Smooth muscle cell (in vitro differentiated cells): ENCODE data around the gene INCA1. TPM values are rescaled to one million over a fixed set of nuclear protein-coding genes. Genes with fewer than 3 reads are reported as not detected.

Experiments
- DNase-seq: peaks from one replicate; lab custom pipeline; 2025; ENCODE audit not compliant: unreplicated experiment; lab: John Stamatoyannopoulos, UW
- H2AFZ ChIP-seq: fragments of 200-600 bp; sonication (generic); 2 replicates; pipeline ENCODE4 v1.6.0; 2016; ENCODE audit warnings: antibody characterized with exemption, low read depth, mild to moderate bottlenecking
- H3F3A ChIP-seq: fragments of 200-600 bp; sonication (generic); 2 replicates; pipeline ENCODE4 v1.6.0; 2017; ENCODE audit warnings: antibody characterized with exemption, low read depth
- H3K27ac ChIP-seq: fragments of 200-600 bp; sonication (generic); 2 replicates; pipeline ENCODE4 v1.5.1; 2016; ENCODE audit warnings: low read depth, mild to moderate bottlenecking
- H3K27me3 ChIP-seq: fragments of 200-600 bp; sonication (generic); 2 replicates; pipeline ENCODE4 v1.6.1; 2016; ENCODE audit warnings: low read depth, mild to moderate bottlenecking
- H3K36me3 ChIP-seq: fragments of 200-600 bp; sonication (generic); 2 replicates; pipeline ENCODE4 v1.5.1; 2016; ENCODE audit warnings: low read depth
- H3K4me1 ChIP-seq: fragments of 200-600 bp; sonication (generic); 2 replicates; pipeline ENCODE4 v1.5.1; 2016; ENCODE audit warnings: low read depth
- H3K4me2 ChIP-seq: fragments of 200-600 bp; sonication (generic); 2 replicates; pipeline ENCODE4 v1.6.0; 2016; ENCODE audit warnings: mild to moderate bottlenecking
- H3K4me3 ChIP-seq: fragments of 200-600 bp; sonication (generic); 2 replicates; pipeline ENCODE4 v1.5.1; 2016; ENCODE audit warnings: mild to moderate bottlenecking
- H3K79me2 ChIP-seq: fragments of 200-600 bp; sonication (generic); 2 replicates; pipeline ENCODE4 v1.6.0; 2016; ENCODE audit warnings: low read depth, mild to moderate bottlenecking
- H3K9ac ChIP-seq: fragments of 200-600 bp; sonication (generic); 2 replicates; pipeline ENCODE4 v1.6.0; 2016; ENCODE audit warnings: low read depth
- H3K9me3 ChIP-seq: fragments of 200-600 bp; sonication (generic); replicated peaks from 2 replicates; pipeline ENCODE4 v1.5.1; 2016; ENCODE audit warnings: low read depth
- H4K20me1 ChIP-seq: fragments of 200-600 bp; sonication (generic); 2 replicates; pipeline ENCODE4 v1.6.0; 2016; ENCODE audit warnings: low read depth
- WGBS: methylation state at CpG from one replicate; pipeline ENCODE4 v1.1.7; 2016; ENCODE audit warnings: low lambda C conversion rate; 5-methylcytosine and 5-hydroxymethylcytosine counted together
- polyA plus RNA-seq: library from polyadenylated mRNA; unstranded; fragments of >200 nt; fragmentation: Nextera tagmentation; extraction: Ambion mirVana; gene quantifications from 2 replicates; pipeline ENCODE4 v1.2.1, GENCODE V29; 2016
- total RNA-seq: library from RNA; depleted of rRNA; stranded (reverse); fragments of >200 nt; gene quantifications from 2 replicates; pipeline ENCODE4 v1.2.3, GENCODE V29; 2014
- TF ChIP-seq, protein P1 (sequence below): fragments of 200-600 bp; sonication (generic); IDR thresholded peaks from 2 replicates; pipeline ENCODE4 v1.5.1; 2017; ENCODE audit warnings: borderline replicate concordance, mild to moderate bottlenecking, antibody characterized with exemption; ENCODE audit not compliant: insufficient read depth, poor library complexity, severe bottlenecking

The INCA1 gene
- total and polyA plus RNA-seq, 2 experiments from 2014 or later = 1.4 TPM; not detected in 1

DNA sequence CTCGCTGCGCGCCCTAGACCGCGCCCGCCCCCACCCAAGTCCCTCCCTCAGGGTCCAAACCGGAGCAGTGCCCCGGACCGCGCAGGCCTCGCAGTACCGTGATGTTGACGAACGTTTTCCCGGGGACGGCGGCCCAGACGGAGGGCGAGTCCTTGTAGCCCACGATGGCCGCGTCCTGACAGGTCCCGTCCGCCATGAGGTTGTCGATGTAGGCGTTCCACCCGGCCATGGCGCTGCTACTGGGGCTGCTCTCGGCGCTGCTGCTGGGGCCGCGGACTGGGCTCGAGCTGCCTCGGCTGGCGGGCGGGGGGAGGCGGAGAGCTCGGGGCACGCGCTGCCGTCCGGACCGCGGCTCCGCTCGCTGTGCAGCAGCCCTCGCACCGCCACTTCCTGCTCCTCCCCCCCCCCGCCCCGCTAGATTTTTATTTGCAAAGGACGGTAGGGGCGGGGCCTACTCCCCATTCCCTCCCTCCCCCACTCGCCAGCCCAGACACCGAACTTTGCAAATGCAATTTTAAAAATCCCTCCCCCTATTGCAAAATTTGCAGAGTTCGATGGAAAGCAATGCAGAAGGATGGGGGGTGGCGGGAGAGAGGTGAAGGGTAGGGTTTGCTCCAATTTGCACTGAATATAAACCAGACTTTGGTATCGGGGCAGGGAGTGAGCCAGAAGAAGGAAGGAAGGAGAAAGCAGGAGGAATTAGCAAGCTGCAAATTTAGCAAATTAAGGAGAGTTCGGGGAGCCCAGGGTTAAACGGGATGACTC lies 49.0 kb downstream of the INCA1 start, which contains the start of gene PFN1:
Gene PFN1 (minus strand): TSS at position 365 of the 765 bp plus-strand sequence. CDS start 136 bp downstream, at position 229.
- peak within 1 kb of the TSS; percentile 18 for H2AFZ ChIP-seq
- DNase-seq = peak; percentile 85
- peaks cover 37% of the 10 kb centered on the region for H4K20me1 ChIP-seq
- peaks cover 44% of the 10 kb centered on the region for H3K79me2 ChIP-seq
- peak within 1 kb of the TSS; percentile 94 for H3K9ac ChIP-seq
- H3K4me1 ChIP-seq = peaks cover 29% of the 10 kb centered on the region
- WGBS = under 1% methylated on average over 44 of the region's 59 CpGs
- peak within 1 kb of the TSS; percentile 90 for H3K4me2 ChIP-seq
- H3K9me3 ChIP-seq = no peaks in the 10 kb centered on the region
- peaks cover 34% of the 10 kb centered on the region for H3F3A ChIP-seq
- no peaks in the 10 kb centered on the region for H3K27me3 ChIP-seq
- H3K4me3 ChIP-seq = peak within 1 kb of the TSS; percentile 96
- no peaks in the 10 kb centered on the region for H3K36me3 ChIP-seq
- TF ChIP-seq, protein P1, sequence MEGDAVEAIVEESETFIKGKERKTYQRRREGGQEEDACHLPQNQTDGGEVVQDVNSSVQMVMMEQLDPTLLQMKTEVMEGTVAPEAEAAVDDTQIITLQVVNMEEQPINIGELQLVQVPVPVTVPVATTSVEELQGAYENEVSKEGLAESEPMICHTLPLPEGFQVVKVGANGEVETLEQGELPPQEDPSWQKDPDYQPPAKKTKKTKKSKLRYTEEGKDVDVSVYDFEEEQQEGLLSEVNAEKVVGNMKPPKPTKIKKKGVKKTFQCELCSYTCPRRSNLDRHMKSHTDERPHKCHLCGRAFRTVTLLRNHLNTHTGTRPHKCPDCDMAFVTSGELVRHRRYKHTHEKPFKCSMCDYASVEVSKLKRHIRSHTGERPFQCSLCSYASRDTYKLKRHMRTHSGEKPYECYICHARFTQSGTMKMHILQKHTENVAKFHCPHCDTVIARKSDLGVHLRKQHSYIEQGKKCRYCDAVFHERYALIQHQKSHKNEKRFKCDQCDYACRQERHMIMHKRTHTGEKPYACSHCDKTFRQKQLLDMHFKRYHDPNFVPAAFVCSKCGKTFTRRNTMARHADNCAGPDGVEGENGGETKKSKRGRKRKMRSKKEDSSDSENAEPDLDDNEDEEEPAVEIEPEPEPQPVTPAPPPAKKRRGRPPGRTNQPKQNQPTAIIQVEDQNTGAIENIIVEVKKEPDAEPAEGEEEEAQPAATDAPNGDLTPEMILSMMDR = no peak
- peak within 1 kb of the TSS; percentile 96 for H3K27ac ChIP-seq

DNA sequence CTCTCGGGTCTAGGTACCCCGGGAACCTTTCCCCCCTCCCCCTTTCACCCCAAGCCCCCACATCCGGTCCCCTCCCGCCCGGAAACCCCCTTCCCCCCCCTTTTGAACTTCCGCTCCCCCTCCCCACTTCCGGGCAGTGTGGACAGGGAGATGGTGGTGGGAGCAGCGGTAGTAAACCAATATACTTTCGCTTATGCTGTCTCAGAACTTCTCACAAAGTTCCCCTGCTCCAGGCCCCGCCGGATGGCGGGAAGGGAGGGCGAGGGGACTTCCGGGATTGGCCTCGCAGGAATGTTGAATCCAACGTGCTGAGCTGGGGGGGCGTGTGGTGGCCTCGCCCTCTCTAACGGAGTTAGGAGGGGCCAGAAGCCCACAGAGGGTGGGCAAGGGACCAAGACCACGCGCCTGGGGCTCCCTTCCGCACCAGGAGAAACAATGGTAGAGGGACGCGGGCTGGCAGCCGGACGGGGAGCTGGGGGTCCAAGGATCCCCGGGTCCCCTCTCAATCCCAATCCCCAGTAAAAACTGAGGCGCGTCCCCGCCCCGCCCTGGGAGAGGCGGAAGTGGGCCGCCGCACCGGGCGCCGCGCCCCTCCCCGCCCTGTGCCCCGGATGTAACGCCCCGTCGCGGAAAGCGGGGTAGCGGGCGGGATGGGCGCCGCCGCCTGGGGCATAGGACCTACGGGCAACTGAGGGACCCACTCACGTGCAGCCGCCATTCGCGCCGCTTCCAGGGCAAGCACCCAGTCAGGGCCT lies 49.7 kb downstream of the INCA1 start:
- Histone ChIP-seq H3K27ac (peak overlapping the region; percentile 96), H3F3A (peaks cover 40% of the 10 kb centered on the region), H3K27me3 (no peaks in the 10 kb centered on the region), H3K9me3 (no peaks in the 10 kb centered on the region), H2AFZ (no peak overlapping the region), H3K36me3 (no peaks in the 10 kb centered on the region), H3K4me2 (peak overlapping the region; percentile 90), H3K4me3 (peak overlapping the region; percentile 96), H4K20me1 (peaks cover 37% of the 10 kb centered on the region), H3K79me2 (peaks cover 50% of the 10 kb centered on the region), H3K4me1 (peaks cover 29% of the 10 kb centered on the region), H3K9ac (peak overlapping the region; percentile 94)
- TF ChIP-seq, protein P1 = no peak
- WGBS = 1% methylated on average over 14 of the region's 56 CpGs
- peak; percentile 38 for DNase-seq

DNA sequence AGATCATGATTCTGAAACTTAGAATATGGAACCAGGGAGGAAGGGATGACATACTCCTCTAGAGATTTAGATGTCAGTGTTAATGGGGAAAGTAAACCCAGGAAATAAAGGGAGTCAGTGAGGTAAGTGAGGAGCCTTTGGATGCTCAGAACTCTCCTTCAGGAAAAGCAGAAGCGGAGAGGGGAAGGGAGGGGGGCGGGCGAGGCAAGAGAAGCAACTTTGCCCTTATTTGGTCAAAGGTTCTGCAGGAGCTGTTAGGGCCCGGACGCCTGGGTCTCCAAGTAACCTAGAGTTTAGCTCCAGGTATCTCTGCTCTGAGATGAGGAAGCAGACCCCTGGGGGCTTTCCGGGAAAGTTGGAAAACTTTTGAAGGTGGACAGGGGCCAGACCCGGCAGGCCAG lies 50.3 kb downstream of the INCA1 start:
- Histone ChIP-seq H3K9me3 (no peaks in the 10 kb centered on the region), H2AFZ (no peak overlapping the region), H3F3A (peaks cover 41% of the 10 kb centered on the region), H3K27ac (peak overlapping the region; percentile 96), H3K4me3 (peak overlapping the region; percentile 96), H3K27me3 (no peaks in the 10 kb centered on the region), H3K36me3 (no peaks in the 10 kb centered on the region), H3K4me1 (peaks cover 29% of the 10 kb centered on the region), H3K79me2 (peaks cover 54% of the 10 kb centered on the region), H3K9ac (peak overlapping the region; percentile 94), H3K4me2 (peak overlapping the region; percentile 90), H4K20me1 (peaks cover 37% of the 10 kb centered on the region)
- no peak for DNase-seq
- TF ChIP-seq, protein P1 = no peak
- WGBS = 0% methylated on average over 6 of the region's 7 CpGs
